ENCODE measurements around the gene FARS2. TPM values are rescaled to one million over a fixed set of nuclear protein-coding genes. Genes with fewer than 3 reads are reported as not detected.

FARS2 gene
- total RNA-seq, 1 experiment from 2014 or later, result 15.0 TPM

GRCh38 chr6:5531161-5531560, 269.8 kb downstream of the FARS2 start:
- H3K27ac Mint-ChIP-seq, result no peak overlapping the region; the same call in 1 of the 2 replicates
- no peak for ATAC-seq

More at GRCh38 chr6:5531161-5531560, 269.8 kb downstream of the FARS2 start:
- H3K27me3 Mint-ChIP-seq (ENCODE audit: low read depth), result no peaks in the 10 kb centered on the region
- no peak for DNase-seq (ENCODE audit: low spot score)
- H3K4me3 Mint-ChIP-seq, result no peak overlapping the region
- peaks cover 20% of the 10 kb centered on the region for H3K4me1 Mint-ChIP-seq
- ChIA-PET CTCF (interaction anchor here (1.6 kb wide), 1 partner anchor 60 kb away, joined by 5 read pairs; no protein-coding TSS in a partner anchor), POLR2A (no interaction called here)
- TF ChIP-seq ZNF281 (CRISPR knock-in tag; IDR thresholded peaks at IDR 0.05) (no peak), AR (CRISPR knock-in tag; IDR thresholded peaks at IDR 0.05) (no peak), ELF4 (CRISPR knock-in tag; IDR thresholded peaks at IDR 0.05; ENCODE audit: low read depth) (no peak), AFF4 (CRISPR knock-in tag; IDR thresholded peaks at IDR 0.05; ENCODE audit: borderline replicate concordance) (no peak), NFYB (CRISPR knock-in tag; conservative IDR thresholded peaks at IDR 0.05; ENCODE audit: low read depth) (no peak), ETV6 (CRISPR knock-in tag; IDR thresholded peaks at IDR 0.05) (no peak)
- no peaks in the 10 kb centered on the region for H3K36me3 Mint-ChIP-seq
- H3K9me3 Mint-ChIP-seq, result peaks cover 4% of the 10 kb centered on the region

Measured in WTC11 (cell line).